ENCODE data around the gene CCDC178.
"Not testable (repeated sequence)": the region's sequence is repeated elsewhere in the genome, so short reads cannot be mapped to it uniquely, and the experiment has no call there.

CCDC178 gene

GRCh38 chr18:32966141-32966540, 474.4 kb downstream of the CCDC178 start:
- no peak overlapping the region for H3K9ac ChIP-seq (ENCODE audit: low read length)
- H3K4me3 ChIP-seq (ENCODE audit: low read length) = no peak overlapping the region
- no peaks in the 10 kb centered on the region for H3K36me3 ChIP-seq (ENCODE audit: control insufficient read depth, insufficient read depth, low read length)
- no peaks in the 10 kb centered on the region for H3K27me3 ChIP-seq (ENCODE audit: control insufficient read depth, insufficient read depth, low read length)
- H3K9me3 ChIP-seq (ENCODE audit: control insufficient read depth, low read length) = no peaks in the 10 kb centered on the region
- H3K4me1 ChIP-seq (ENCODE audit: control insufficient read depth, insufficient read depth, low read length) = no peaks in the 10 kb centered on the region

- Histone ChIP-seq H3K4me1 (ENCODE audit: control insufficient read depth, insufficient read depth, low read length) (no peaks in the 10 kb centered on the region), H3K4me3 (ENCODE audit: low read length) (no peak overlapping the region), H3K9me3 (ENCODE audit: control insufficient read depth, low read length) (no peaks in the 10 kb centered on the region), H3K36me3 (ENCODE audit: control insufficient read depth, insufficient read depth, low read length) (no peaks in the 10 kb centered on the region), H3K9ac (ENCODE audit: low read length) (no peak overlapping the region), H3K27me3 (ENCODE audit: control insufficient read depth, insufficient read depth, low read length) (no peaks in the 10 kb centered on the region)
These were observed 479.0 kb downstream of the CCDC178 start for GRCh38 chr18:32961538-32961937.

- H3K27me3 ChIP-seq (ENCODE audit: control insufficient read depth, insufficient read depth, low read length) = no peaks in the 10 kb centered on the region
- no peak overlapping the region for H3K4me3 ChIP-seq (ENCODE audit: low read length)
- H3K4me1 ChIP-seq (ENCODE audit: control insufficient read depth, insufficient read depth, low read length) = no peaks in the 10 kb centered on the region
These were observed 481.8 kb downstream of the CCDC178 start for GRCh38 chr18:32958746-32959145.

GRCh38 chr18:32956591-32957315, 483.8 kb downstream of the CCDC178 start:
- Histone ChIP-seq H3K27me3 (ENCODE audit: control insufficient read depth, insufficient read depth, low read length) (no peaks in the 10 kb centered on the region), H3K9ac (ENCODE audit: low read length) (no peak overlapping the region), H3K36me3 (ENCODE audit: control insufficient read depth, insufficient read depth, low read length) (no peaks in the 10 kb centered on the region), H3K4me3 (ENCODE audit: low read length) (no peak overlapping the region), H3K9me3 (ENCODE audit: control insufficient read depth, low read length) (no peaks in the 10 kb centered on the region), H3K4me1 (ENCODE audit: control insufficient read depth, insufficient read depth, low read length) (no peaks in the 10 kb centered on the region)

More at GRCh38 chr18:32958746-32959145, 481.8 kb downstream of the CCDC178 start:
- Histone ChIP-seq H3K9ac (ENCODE audit: low read length) (no peak overlapping the region), H3K9me3 (ENCODE audit: control insufficient read depth, low read length) (no peaks in the 10 kb centered on the region), H3K36me3 (ENCODE audit: control insufficient read depth, insufficient read depth, low read length) (no peaks in the 10 kb centered on the region)

- H3K9ac ChIP-seq (ENCODE audit: low read length); H3K36me3 ChIP-seq (ENCODE audit: control insufficient read depth, insufficient read depth, low read length); H3K4me3 ChIP-seq (ENCODE audit: low read length); H3K27me3 ChIP-seq (ENCODE audit: control insufficient read depth, insufficient read depth, low read length); H3K9me3 ChIP-seq (ENCODE audit: control insufficient read depth, low read length); H3K4me1 ChIP-seq (ENCODE audit: control insufficient read depth, insufficient read depth, low read length): not testable (repeated sequence)
These were observed 488.2 kb downstream of the CCDC178 start for GRCh38 chr18:32952318-32952717.

GRCh38 chr18:32937597-32937996, 502.9 kb downstream of the CCDC178 start:
- Histone ChIP-seq H3K9ac (ENCODE audit: low read length) (no peak overlapping the region), H3K4me3 (ENCODE audit: low read length) (no peak overlapping the region), H3K27me3 (ENCODE audit: control insufficient read depth, insufficient read depth, low read length) (no peaks in the 10 kb centered on the region), H3K36me3 (ENCODE audit: control insufficient read depth, insufficient read depth, low read length) (no peaks in the 10 kb centered on the region), H3K9me3 (ENCODE audit: control insufficient read depth, low read length) (no peaks in the 10 kb centered on the region), H3K4me1 (ENCODE audit: control insufficient read depth, insufficient read depth, low read length) (no peaks in the 10 kb centered on the region)

GRCh38 chr18:32937066-32937465, 503.5 kb downstream of the CCDC178 start:
- no peaks in the 10 kb centered on the region for H3K4me1 ChIP-seq (ENCODE audit: control insufficient read depth, insufficient read depth, low read length)
- H3K9ac ChIP-seq (ENCODE audit: low read length) = no peak overlapping the region
- no peaks in the 10 kb centered on the region for H3K36me3 ChIP-seq (ENCODE audit: control insufficient read depth, insufficient read depth, low read length)
- H3K4me3 ChIP-seq (ENCODE audit: low read length) = no peak overlapping the region
- H3K27me3 ChIP-seq (ENCODE audit: control insufficient read depth, insufficient read depth, low read length) = no peaks in the 10 kb centered on the region
- H3K9me3 ChIP-seq (ENCODE audit: control insufficient read depth, low read length) = no peaks in the 10 kb centered on the region

GRCh38 chr18:32934201-32934600, 506.3 kb downstream of the CCDC178 start:
- H3K4me1 ChIP-seq (ENCODE audit: control insufficient read depth, insufficient read depth, low read length) = no peaks in the 10 kb centered on the region
- no peak overlapping the region for H3K9ac ChIP-seq (ENCODE audit: low read length)
- H3K36me3 ChIP-seq (ENCODE audit: control insufficient read depth, insufficient read depth, low read length) = no peaks in the 10 kb centered on the region
- no peaks in the 10 kb centered on the region for H3K27me3 ChIP-seq (ENCODE audit: control insufficient read depth, insufficient read depth, low read length)
- no peak overlapping the region for H3K4me3 ChIP-seq (ENCODE audit: low read length)
- H3K9me3 ChIP-seq (ENCODE audit: control insufficient read depth, low read length) = no peaks in the 10 kb centered on the region

- no peaks in the 10 kb centered on the region for H3K4me1 ChIP-seq (ENCODE audit: control insufficient read depth, insufficient read depth, low read length)
- no peaks in the 10 kb centered on the region for H3K36me3 ChIP-seq (ENCODE audit: control insufficient read depth, insufficient read depth, low read length)
- no peak overlapping the region for H3K9ac ChIP-seq (ENCODE audit: low read length)
- H3K4me3 ChIP-seq (ENCODE audit: low read length) = no peak overlapping the region
- no peaks in the 10 kb centered on the region for H3K9me3 ChIP-seq (ENCODE audit: control insufficient read depth, low read length)
- H3K27me3 ChIP-seq (ENCODE audit: control insufficient read depth, insufficient read depth, low read length) = no peaks in the 10 kb centered on the region
These were observed 509.7 kb downstream of the CCDC178 start for GRCh38 chr18:32930695-32931301.

GRCh38 chr18:32929213-32929612, 511.3 kb downstream of the CCDC178 start:
- Histone ChIP-seq H3K9me3 (ENCODE audit: control insufficient read depth, low read length) (no peaks in the 10 kb centered on the region), H3K36me3 (ENCODE audit: control insufficient read depth, insufficient read depth, low read length) (no peaks in the 10 kb centered on the region), H3K4me3 (ENCODE audit: low read length) (no peak overlapping the region), H3K27me3 (ENCODE audit: control insufficient read depth, insufficient read depth, low read length) (no peaks in the 10 kb centered on the region), H3K4me1 (ENCODE audit: control insufficient read depth, insufficient read depth, low read length) (no peaks in the 10 kb centered on the region), H3K9ac (ENCODE audit: low read length) (no peak overlapping the region)

- Histone ChIP-seq H3K9ac (ENCODE audit: low read length) (no peak overlapping the region), H3K9me3 (ENCODE audit: control insufficient read depth, low read length) (no peaks in the 10 kb centered on the region), H3K4me3 (ENCODE audit: low read length) (no peak overlapping the region), H3K4me1 (ENCODE audit: control insufficient read depth, insufficient read depth, low read length) (no peaks in the 10 kb centered on the region), H3K27me3 (ENCODE audit: control insufficient read depth, insufficient read depth, low read length) (no peaks in the 10 kb centered on the region), H3K36me3 (ENCODE audit: control insufficient read depth, insufficient read depth, low read length) (no peaks in the 10 kb centered on the region)
These were observed 517.5 kb downstream of the CCDC178 start for GRCh38 chr18:32922951-32923430.

- no peaks in the 10 kb centered on the region for H3K36me3 ChIP-seq (ENCODE audit: control insufficient read depth, insufficient read depth, low read length)
- no peaks in the 10 kb centered on the region for H3K9me3 ChIP-seq (ENCODE audit: control insufficient read depth, low read length)
- H3K27me3 ChIP-seq (ENCODE audit: control insufficient read depth, insufficient read depth, low read length) = no peaks in the 10 kb centered on the region
- H3K4me1 ChIP-seq (ENCODE audit: control insufficient read depth, insufficient read depth, low read length) = no peaks in the 10 kb centered on the region
- H3K9ac ChIP-seq (ENCODE audit: low read length) = no peak overlapping the region
- no peak overlapping the region for H3K4me3 ChIP-seq (ENCODE audit: low read length)
These were observed 519.4 kb downstream of the CCDC178 start for GRCh38 chr18:32920796-32921787.
